HK-2 (cell line): ENCODE data around the gene RPS10.
"Not testable (repeated sequence)": the region's sequence is repeated elsewhere in the genome, so short reads cannot be mapped to it uniquely, and the experiment has no call there.

ENCODE experiments used
- DNase-seq: peaks from one replicate; pipeline ENCODE4 v3.0.0-alpha.2; 2018; ENCODE audit not compliant: unreplicated experiment

RPS10 gene

DNA sequence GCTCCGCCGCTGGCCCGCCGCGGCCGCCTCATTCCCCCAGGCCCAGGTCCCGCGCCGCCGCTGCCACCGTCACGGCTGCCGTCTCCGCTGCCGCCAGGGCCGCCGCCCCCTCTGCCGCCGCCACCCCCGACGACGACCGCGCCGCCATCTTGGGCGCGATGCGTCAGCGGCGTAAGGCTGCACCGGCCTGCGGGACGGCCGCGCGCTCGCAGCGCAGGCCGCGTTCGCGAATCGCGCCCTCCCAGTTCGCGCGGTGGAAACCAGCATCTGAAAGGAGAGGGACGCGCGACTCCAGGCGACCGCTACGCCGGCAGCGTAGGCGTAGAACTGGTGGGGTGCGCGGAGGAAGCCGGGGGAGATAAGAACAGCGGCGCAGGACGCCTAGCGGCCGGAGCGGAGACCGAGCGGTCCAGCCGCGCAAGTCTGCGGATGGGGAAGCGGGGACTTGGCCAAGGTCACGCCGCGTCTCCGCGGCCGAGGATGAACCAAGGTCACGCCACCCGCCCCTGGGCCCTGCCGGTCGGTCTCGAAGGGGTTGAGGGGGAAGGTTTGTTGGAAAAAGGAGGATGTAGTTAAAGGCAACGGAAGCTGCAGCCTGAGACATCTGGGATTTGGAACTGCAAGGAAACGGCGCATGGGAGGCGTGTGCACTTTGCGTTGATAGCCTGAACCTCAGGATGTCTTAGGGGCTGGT, 33.2 kb downstream of the RPS10 start, which contains the start of gene NUDT3:
NUDT3 (minus strand) TSS at position 173 of the 694 bp plus-strand sequence. CDS start 307 bp downstream, outside the sequence.
- peak; percentile 96 for DNase-seq

DNA sequence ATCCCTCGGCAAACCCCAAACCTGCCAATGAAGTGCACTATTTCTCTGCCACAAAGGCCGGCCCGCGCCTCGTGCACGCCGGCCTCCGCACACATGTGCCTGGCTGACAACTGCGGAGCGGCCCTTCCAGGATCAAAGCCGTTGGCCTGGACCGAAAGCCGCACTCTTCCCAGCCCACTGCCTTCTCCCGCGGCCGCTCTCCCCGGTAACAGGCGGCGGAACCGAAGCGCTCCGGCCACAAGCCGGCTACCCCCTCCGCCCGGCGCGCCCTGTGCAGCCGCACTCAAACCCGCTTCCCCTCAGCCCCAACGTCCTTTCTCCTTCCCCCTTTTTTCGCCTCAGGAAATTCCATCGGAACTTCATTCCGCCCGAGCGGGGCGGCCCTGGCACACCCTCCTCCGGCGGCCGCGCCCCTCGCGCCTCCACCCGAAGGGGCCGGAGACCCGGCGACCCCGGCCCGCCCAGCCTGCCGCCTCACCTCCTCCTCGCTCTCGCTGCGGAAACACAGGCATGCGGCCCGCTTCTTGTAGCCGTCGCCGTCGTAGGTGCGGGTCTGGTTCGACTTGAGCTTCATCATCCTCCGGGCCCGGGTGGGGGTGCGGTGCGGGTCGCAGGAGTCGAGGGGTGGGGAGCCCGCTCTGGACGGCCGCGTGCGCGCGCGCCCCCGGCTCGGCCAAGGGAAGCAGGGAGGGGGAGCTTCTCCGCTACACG, 33.9 kb downstream of the RPS10 start:
- DNase-seq, result peak; percentile 61

DNA sequence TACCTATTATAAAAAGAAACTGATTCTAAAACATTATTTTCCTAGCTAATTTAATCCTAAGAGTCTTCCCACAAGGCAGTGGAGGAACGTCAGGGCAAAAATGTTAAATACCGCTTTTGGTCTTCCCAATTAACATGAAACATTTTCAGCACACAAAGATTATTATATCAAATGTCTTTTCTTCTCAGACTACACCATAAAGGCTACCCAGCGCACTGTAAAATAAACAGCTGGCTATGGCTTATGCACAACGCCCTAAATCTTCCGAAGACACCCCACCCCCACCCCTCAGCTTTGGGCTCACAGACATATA, 34.4 kb downstream of the RPS10 start:
- DNase-seq, result no peak

DNA sequence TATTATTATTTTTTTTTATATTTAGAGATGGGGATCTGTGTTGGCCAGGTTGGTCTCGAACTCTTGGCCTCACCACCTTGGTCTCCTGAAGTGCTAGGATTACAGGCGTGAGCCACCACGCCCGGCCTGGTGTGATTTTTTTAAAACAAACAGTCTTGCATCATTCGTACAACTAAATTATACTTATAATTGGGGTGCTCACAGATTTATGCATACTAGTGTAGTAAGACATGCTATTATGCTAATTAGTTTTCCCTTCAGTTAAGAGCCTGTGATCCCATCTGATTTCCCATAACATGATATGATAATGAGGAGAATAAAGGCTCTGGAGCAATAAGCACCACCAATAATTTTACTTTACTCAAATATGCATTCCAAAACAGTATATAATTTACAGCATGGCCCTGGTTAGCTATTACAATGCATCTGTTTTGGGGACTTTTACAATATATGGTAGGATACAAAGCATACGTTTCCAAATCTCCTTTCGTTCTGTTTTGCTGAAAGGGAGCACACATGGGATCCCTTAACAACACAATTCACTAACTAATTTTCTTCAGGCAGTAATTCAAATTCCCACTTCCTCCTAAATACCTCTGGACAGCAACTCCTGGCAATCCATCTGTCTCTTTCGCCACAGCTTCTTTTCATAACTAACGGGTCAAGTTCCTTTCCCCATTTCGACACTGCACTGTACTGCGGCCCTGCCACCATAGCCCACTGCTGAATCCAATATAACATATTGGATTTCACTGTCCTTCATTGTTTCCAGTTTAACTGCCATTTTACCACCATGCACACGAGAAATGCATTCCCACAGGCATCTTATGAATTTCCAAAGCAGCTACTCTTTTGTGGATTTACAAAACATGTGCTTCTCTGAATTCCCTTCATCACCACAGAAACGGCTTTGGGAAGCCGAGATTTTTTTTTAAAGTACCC, 35.1 kb downstream of the RPS10 start:
- peak; percentile 27 for DNase-seq

DNA sequence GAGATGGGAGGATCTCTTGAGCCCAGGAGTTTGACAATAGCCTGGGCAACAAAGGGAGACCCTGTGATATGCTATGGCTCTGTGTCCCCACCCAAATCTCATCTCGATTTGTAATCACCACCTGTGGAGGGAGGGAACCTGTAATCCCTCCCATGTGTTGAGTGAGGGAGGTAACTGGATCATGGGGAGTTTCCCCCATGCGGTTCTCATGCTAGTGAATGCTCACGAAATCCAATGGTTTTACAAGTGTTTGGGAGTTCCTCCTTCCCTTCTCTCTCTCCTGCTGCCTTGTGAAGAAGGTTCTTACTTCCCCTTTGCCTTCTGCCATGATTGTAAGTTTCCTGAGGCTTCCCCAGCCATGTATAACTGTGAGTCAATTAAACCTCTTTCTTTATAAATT, 36.8 kb downstream of the RPS10 start:
- DNase-seq, result no peak

DNA sequence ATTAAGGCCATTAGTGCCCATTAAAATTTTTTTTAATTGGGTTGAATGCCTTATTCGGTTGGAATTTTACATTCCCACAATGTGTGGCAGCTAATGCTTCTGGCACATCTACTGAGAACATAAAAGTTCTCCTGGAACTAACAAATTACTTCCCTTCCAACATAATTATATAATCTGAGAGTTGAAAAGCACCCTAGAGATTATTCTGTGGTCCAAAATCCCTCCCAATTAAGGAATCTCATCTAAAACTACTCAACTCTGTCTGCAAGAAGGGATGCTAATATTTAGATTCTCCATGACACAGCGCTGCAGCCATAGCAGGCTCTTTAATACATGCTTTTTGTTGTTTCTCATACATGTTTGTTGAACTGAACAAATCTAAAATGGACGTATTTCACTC, 37.4 kb downstream of the RPS10 start:
- no peak for DNase-seq

DNA sequence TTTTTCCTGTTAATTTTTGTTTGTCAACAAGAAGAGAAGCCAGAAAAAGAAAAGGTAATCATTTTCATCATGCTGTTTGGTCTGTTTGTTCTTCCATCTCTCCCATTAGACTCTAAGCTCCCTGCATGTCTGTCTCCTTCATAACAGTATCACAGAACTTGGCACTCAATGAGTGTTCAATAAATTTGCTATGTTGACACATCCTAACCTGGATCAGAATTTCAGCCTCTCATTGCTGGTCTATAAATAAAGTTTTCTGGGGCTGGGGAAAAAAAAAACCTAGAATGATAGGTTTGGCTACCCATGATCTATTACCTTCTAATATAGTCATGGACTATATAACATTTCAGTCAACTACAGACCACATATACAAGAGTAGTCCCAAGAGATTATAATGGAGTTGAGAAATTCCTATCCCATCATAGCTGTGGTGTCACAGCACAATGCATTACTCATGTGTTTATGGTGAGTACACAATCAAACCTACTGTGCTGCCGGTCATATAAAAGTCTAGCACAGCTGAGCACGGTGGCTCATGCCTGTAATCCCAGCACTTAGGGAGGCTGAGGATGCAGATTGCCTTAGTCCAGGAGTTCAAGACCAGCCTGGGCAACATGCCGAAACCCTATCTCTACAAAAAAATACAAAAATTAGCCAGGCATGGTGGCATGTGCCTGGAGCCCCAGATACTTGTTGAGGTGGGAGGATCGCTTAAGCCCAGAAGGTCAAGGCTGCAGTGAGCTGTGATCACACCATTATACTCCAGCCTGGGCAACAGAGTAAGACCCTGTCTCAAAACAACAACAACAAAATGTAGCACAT, 39.3 kb downstream of the RPS10 start:
- no peak for DNase-seq

DNA sequence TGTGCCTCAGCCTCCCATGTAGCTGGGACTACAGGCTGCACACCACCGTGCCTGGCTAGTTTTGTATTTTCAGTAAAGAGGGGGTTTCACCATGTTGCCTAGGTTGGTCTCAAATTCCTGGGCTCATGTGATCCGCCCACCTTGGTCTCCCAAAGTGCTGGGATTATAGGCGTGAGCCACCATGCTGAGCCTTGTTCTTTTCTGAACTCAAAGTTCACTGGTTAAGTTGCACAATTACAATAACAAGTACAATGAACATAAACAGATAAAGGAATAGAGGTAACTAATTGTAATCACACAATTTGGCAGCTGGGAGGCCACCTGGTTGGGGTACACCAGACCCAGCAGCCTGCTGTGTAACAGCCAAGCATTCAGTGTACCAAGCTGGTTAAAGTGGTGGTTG, 40.1 kb downstream of the RPS10 start:
- no peak for DNase-seq

DNA sequence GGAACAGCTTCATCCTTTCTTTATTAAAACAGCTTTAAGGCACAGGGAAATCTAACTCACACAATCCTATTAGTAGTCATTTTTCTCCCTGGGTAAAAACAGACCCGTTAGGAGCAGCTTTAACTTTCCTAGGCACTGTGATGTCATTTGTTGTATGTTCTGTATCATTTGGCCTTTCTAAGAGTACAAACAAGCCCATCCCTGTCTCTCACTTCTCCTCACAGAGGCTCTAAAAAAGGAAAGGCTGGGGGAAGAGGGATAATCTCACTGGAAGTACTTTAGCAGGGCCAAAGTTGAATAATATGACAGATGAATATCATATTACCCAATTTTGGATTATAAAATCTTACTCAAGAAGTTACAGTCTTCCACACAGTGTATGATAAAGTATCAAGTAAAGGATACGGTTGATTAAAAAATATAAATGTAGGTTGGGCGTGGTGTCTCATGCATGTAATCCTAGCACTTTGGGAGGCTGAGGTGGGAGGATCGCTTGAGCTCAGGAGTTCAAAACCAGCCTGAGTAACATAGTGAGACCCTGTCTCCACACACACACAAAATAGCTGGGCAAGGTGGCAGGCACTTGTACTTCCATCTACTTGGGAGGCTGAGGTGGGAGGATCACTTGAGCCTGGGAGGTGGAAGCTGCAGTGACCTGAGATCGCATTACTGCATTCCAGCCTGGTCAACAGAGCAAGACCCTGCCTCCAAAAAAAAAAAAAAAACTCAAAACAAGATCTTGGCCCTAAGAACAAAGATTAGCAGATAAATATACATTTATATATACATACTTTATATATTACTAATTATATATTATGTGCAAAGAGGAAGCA, 41.3 kb downstream of the RPS10 start:
- DNase-seq, result no peak

DNA sequence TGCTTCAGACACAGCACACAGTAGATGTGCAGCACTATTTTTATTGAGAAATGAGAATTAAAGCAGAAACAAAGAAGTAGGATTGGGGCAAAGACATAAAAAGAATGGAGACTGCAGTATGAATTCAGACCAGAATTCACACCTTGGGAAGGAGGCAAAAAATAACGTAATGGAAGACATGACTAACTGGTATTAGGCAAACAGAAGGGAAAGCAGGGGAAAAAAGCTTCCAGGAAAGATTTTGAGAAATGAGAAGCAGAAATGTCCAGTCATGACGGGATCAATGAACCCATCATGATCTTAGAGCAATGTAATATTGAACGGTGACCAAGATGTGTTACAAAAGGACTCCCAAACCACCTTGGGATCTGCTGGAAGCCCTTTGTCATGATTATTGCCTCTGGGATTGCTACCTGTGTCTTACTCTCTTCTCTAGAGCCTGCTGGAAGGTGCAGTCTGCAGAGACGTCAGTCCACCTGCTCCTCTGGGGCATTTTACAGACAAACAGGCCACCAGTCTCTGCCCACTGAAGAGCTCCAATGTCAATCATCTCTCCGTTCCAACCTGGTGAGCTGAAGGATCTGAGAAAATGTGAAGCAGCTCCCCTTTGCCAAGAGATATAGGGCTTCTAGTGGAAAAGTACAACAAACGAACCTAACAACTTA, 42.1 kb downstream of the RPS10 start:
- DNase-seq, result no peak

DNA sequence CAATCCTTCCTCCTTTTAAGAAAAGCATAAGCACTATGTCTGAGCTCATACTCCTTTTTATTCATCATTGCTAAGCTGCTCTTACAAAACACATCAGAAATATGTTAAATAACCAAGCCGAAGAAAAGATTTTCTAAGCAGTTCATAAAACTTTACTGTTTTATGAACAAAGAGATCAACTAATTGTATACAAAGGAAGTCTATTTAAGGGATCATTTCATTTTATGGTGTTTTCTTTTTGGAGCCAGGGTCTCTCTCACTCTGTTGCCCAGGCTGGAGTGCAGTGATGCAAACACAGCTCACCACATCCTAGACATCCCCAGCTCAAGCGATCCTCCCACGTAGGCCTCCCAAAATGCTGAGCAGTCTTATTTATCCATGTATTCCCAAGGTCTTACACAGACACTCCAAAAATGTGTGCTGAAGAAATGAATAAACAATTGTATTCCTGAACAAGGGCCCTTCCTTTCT, 42.7 kb downstream of the RPS10 start:
- DNase-seq, result no peak

DNA sequence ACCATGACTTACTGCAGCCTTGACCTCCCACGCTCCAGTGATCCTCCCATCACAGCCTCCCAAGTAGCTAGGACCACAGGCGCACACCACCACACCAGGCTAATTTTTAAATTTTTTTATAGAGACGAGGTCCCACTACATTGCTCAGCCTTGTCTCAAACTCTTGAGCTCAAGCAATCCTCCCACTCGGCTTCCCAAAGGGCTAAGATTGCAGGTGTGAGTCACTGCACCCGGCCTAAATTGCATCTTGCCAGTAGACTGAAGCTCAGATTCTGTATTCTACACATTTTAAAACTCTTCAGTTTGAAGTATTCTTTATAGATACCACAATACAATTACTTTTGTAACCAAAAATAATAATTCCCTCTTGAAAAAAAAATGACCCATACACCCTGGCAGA, 44.8 kb downstream of the RPS10 start:
- DNase-seq, result no peak

DNA sequence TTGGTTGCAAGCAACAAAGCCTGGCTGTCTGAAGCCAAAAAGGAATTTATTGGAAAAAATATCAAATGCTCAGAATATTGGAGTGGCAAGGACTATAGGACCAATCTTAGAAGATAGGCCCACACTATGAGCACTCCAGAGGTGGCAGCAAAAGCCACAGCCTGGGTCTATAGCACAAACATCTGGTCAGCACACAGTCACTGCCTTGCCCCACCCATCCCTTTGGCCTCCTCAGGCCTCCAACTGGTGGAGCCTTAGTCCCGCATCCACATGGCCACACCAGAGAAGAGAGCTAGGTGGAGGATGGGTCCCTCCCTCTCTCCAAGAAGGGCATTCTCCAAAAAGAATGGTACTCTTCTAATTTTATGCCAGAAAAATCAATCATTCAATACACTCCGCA, 47.4 kb downstream of the RPS10 start:
- no peak for DNase-seq

DNA sequence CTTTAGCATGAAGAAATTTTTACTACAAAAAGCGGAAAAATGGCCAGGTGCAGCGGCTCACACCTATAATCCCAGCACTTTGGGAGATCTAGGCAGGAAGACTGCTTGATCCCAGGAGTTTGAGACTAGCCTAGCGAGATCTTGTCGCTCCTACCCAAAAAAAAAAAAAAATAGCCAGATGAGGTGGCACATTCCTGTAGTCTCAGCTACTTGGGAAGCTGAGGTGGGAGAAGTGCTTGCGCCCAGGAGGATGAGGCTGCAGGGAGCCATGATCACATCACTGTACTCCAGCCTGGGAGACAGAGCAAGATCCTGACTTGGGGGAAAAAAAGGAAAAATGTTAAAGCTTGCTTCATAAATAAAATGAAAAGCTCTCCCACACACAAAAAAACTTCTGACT, 47.9 kb downstream of the RPS10 start:
- no peak for DNase-seq

DNA sequence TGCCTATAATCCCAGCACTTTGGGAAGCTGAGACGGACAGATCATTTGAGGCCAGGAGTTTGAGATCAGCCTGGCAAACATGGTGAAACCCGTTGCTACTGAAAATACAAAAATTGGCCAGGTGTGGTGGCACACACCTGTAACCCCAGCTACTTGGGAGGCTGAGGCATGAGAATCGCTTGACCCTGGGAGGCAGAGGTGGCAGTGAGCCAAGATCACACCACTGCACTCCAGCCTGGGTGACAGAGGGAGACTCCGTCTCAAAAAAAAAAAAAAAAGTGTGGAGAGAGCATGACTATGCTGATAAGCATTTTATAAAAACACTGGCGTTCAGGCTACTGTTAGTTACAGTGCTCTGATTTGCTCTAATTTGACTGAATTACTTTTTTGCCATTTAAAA, 48.3 kb downstream of the RPS10 start:
- not testable (repeated sequence) for DNase-seq

DNA sequence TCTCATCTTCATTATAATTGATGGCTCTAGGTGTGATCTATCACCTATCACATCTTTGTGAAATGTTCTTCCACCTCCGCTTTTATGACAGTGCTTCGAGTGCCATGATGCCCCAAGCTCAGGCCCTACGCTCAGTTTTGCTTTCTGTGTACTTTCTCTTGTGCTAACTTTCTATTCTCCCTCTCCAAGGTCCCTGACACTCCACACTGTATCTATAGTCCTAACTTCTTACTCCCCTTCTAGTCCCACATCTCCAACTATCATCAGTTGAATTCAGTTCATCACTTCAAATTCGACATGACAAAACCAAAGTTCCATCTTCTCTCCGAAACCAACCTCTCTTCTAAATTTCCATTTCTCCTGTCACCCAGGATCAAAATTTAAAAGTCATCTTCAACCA, 50.0 kb downstream of the RPS10 start:
- no peak for DNase-seq

DNA sequence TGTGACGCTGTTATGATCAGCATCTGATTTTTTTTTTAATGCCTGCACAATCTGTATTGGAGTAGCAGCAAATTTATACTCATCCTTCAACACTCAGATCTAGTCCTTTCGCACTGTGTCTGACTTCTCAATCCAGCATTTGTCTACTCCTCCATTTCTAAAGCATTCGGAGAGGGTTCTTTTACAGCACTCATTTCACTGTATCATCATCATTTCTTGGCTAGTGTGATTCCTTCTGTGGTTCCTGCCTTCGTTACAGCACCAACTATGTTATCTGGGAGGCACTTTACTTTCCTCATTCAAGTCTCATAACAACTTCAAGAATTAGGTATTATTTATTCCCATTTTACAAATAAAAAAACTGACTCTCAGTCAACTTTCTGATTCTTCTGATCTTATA, 51.4 kb downstream of the RPS10 start:
- no peak for DNase-seq

DNA sequence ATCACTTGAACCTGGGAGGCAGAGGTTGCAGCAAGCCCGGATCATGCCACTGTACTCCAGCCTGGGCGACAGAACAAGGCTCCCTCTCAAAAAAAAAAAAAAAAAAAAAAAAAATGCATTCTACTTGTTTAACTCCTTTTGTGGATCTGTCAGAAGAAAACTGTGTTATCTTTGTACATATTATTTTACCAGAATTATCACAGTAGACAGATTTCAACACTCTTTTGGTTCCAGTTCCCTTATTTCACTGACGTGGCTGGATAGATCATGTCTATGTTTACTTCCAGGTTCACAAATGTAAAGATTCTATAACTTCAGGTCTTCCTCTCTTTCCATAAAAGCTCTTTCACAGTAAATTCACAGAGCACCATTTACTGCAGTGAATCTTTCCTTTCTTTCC, 51.8 kb downstream of the RPS10 start:
- DNase-seq, result no peak

DNA sequence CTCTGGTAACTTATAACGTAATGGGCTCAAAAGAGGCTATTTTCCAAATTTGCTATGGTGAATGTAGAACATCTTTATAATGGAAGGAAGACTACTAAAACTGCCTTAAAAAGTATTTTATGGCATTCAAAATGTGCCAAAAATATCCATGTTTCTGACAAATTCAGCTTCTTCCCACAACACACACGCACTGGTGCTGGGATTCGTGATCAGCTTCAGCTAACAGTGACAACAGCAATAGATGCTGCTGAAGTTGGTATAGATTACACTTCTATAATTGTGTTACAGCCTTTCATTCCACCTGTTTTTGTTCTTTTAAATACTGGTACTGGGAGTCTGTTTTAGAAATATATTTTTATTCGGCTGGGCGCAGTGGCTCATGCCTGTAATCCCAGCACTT, 52.4 kb downstream of the RPS10 start:
- no peak for DNase-seq

DNA sequence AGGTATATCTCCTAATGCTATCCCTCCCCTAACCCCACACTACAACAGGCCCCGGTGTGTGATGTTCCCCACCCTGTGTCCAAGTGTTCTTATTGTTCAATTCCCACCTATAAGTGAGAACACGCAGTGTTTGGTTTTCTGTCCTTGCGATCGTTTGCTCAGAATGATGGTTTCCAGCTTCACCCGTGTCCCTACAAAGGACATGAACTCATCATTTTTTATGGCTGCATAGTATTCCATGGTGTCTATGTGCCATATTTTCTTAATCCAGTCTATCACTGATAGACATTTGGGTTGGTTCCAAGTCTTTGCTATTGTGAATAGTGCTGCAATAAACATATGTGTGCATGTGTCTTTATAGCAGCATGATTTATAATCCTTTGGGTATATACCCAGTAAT, 54.0 kb downstream of the RPS10 start:
- not testable (repeated sequence) for DNase-seq
